ENCODE results near the gene TBX1. TPM values are rescaled to one million over a fixed set of nuclear protein-coding genes. Genes with fewer than 3 reads are reported as not detected.
A peak's percentile ranks its signal among the peaks of the same experiment; 100 is the strongest.

TBX1 gene
- total and polyA plus RNA-seq, 8 donors = 0.43 to 1.1 (median 0.68) TPM; not detected in 4

DNA sequence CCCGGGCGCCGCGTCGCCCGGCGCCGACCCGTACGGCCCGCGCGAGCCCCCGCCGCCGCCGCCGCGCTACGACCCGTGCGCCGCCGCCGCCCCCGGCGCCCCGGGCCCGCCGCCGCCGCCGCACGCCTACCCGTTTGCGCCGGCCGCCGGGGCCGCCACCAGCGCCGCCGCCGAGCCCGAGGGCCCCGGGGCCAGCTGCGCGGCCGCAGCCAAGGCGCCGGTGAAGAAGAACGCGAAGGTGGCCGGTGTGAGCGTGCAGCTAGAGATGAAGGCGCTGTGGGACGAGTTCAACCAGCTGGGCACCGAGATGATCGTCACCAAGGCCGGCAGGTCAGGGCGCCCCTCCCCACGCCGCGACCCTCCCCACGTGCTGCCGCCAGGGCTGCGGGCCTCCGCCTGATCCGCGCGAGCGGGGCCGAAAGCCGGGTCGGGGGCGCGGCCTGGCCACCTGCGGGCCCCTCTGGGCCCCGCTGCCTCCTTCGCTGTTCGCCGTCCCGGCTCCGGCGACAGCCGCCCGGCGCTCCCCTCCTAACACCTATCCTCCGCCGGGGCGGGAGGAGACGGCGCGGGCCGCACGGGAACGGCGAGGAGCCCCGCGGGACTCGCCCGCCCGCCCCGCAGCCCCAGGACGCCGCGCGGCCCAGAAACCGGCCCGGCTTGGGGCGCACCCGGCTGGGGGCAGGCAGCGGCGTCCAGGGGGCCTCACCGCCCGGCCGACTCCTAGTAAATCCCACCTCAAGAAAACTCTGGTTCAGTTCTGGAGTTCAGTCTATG lies 560 bp downstream of the TBX1 start:
- peaks cover 34 to 95% (median 93%) of the 10 kb centered on the region in 3 donors for H3K27me3 ChIP-seq

GRCh38 chr22:19761725-19762567 lies 1.4 kb downstream of the TBX1 start:
- Histone ChIP-seq H3K27ac (no peak overlapping the region), H3K9me3 (no peaks in the 10 kb centered on the region), H3K4me1 (peaks cover 24 to 57% (median 46%) of the 10 kb centered on the region in 4 donors), H3K4me3 (peak overlapping the region in 1 of 4 donors; percentile 1), H3K27me3 (peaks cover 38 to 95% (median 93%) of the 10 kb centered on the region in 3 donors), H3K36me3 (no peaks in the 10 kb centered on the region)
- no peak for DNase-seq
- TF ChIP-seq POLR2AphosphoS5 (IDR thresholded peaks at IDR 0.05) = no peak
- TF ChIP-seq CTCF (IDR thresholded peaks at IDR 0.05) = no peak
- no peak for TF ChIP-seq EP300 (IDR thresholded peaks at IDR 0.05)
- TF ChIP-seq POLR2A (IDR thresholded peaks at IDR 0.05) = no peak
- intact Hi-C loops (cut with DNase I; ENCODE audit: low total_unique reads) = no loop called here
- 62 to 78% (median 70%) methylated on average over 21 to 33 of the region's 33 CpGs for WGBS, 5 donors

More for the DNA sequence above, 560 bp downstream of the TBX1 start:
- peak overlapping the region; percentile 12 to 42 (median 31) for H3K4me3 ChIP-seq
- peaks cover 24 to 57% (median 46%) of the 10 kb centered on the region in 4 donors for H3K4me1 ChIP-seq
- no peak for DNase-seq
- H3K9me3 ChIP-seq = no peaks in the 10 kb centered on the region
- no peaks in the 10 kb centered on the region for H3K36me3 ChIP-seq
- no peak overlapping the region for H3K27ac ChIP-seq
- intact Hi-C loops (cut with DNase I; ENCODE audit: low total_unique reads) = no loop called here
- no peak for TF ChIP-seq POLR2A (IDR thresholded peaks at IDR 0.05)
- no peak for TF ChIP-seq POLR2AphosphoS5 (IDR thresholded peaks at IDR 0.05)
- TF ChIP-seq CTCF (IDR thresholded peaks at IDR 0.05) = no peak
- TF ChIP-seq EP300 (IDR thresholded peaks at IDR 0.05) = no peak
- 8 to 29% (median 9%) methylated on average over 13 to 117 of the region's 117 CpGs for WGBS, 5 donors

GRCh38 chr22:19762568-19763457 lies 2.2 kb downstream of the TBX1 start:
- TF ChIP-seq POLR2A (IDR thresholded peaks at IDR 0.05) = no peak
- no peak for TF ChIP-seq POLR2AphosphoS5 (IDR thresholded peaks at IDR 0.05)
- no peak for TF ChIP-seq CTCF (IDR thresholded peaks at IDR 0.05)
- no peak for TF ChIP-seq EP300 (IDR thresholded peaks at IDR 0.05)
- Histone ChIP-seq H3K27me3 (peaks cover 44 to 95% (median 93%) of the 10 kb centered on the region in 3 donors), H3K4me1 (peaks cover 30 to 59% (median 50%) of the 10 kb centered on the region in 4 donors), H3K9me3 (no peaks in the 10 kb centered on the region), H3K27ac (no peak overlapping the region), H3K36me3 (no peaks in the 10 kb centered on the region), H3K4me3 (no peak overlapping the region)
- intact Hi-C loops (cut with DNase I; ENCODE audit: low total_unique reads) = no loop called here
- WGBS, 5 donors = 71 to 87% (median 84%) methylated on average over 18 to 34 of the region's 34 CpGs
- no peak for DNase-seq

All from stomach (tissue), 9 donors.